Measurements from ENCODE around the gene STK35.

The STK35 gene

DNA sequence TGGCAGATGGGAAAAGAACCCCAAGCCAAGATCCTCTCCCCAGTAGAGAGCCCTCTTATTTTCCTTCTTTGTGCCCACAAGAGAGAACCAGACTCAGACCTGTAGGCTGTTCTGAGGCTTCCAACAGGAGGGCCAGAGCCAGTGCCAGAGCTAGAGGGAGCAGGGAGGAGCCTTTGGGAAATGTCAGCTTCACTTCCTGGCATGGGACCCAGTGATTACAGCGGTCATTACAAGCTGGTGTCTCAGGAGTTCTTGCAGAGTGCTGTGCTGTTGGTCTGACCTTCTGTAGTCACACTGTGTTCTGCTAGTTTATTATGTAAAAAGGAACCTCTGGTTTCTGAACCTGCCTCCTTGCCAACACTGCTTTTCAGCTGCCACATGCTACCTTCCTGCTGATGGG lies 38.9 kb downstream of the STK35 start:
- DNase-seq (ENCODE audit: low read depth in 1 of 2, low spot score in 1 of 2) = no peak
- H3K27me3 ChIP-seq (ENCODE audit: insufficient read depth, poor library complexity, severe bottlenecking) = no peaks in the 10 kb centered on the region

DNA sequence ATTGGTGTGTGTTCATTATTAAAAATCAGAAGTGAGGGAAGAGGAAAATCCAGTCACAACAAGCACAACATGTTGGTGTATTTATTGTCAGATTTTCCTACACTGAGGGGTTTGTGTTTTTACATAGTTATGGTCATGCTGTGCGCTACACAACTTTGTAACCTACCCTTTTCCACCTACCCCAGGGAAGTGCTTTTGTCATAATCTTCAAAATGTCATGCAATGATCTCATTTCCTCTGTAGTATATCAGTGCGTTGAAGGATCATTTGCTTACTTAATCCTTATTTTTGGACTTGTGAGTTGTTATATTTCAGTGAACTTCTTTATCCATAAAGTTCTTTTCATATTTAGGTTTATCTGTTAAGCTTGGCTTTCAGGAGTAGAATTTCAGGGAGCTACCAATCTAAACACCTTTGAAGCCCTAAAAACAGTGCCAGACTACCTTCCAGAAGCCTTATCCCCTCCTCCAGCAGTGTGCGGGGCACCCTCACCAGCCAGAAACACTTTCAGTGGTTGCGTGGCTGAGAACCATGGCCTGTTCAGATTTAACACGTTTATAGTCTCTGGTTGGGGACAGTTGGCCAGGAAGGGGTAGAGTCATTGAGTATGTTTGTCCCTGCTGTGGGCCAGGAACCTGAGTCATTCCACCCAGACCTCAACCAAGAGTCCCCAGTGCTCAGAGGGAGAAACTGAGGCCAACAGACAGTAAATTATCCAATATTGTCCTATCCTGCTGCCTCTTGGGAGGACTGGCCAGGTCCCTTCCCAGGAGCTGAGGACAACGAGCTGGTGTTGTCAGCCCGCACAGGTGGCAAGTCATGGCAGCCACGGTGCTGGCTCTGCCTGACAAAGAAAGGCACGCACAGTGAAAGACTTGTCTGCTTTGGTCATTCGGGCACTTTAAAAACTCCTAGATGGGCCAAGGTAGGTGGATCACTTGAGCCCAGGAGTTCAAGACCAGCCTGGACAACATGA lies 40.3 kb downstream of the STK35 start:
- H3K4me3 ChIP-seq (replicated peaks; ENCODE audit: insufficient read depth, low read length) = no peak overlapping the region
- no peak overlapping the region for H3K27ac ChIP-seq (replicated peaks)
- H3K27me3 ChIP-seq (ENCODE audit: insufficient read depth, poor library complexity, severe bottlenecking) = no peaks in the 10 kb centered on the region
- DNase-seq (ENCODE audit: low read depth in 1 of 2, low spot score in 1 of 2) = no peak
- no peak for TF ChIP-seq GABPA (IDR thresholded peaks at IDR 0.05; ENCODE audit: low read depth)
- TF ChIP-seq, protein P1, sequence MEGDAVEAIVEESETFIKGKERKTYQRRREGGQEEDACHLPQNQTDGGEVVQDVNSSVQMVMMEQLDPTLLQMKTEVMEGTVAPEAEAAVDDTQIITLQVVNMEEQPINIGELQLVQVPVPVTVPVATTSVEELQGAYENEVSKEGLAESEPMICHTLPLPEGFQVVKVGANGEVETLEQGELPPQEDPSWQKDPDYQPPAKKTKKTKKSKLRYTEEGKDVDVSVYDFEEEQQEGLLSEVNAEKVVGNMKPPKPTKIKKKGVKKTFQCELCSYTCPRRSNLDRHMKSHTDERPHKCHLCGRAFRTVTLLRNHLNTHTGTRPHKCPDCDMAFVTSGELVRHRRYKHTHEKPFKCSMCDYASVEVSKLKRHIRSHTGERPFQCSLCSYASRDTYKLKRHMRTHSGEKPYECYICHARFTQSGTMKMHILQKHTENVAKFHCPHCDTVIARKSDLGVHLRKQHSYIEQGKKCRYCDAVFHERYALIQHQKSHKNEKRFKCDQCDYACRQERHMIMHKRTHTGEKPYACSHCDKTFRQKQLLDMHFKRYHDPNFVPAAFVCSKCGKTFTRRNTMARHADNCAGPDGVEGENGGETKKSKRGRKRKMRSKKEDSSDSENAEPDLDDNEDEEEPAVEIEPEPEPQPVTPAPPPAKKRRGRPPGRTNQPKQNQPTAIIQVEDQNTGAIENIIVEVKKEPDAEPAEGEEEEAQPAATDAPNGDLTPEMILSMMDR (IDR thresholded peaks at IDR 0.05; ENCODE audit: insufficient read depth, low read length) = no peak
- no peak for TF ChIP-seq POLR2AphosphoS5 (IDR thresholded peaks at IDR 0.05; ENCODE audit: low read depth)
- no peak for TF ChIP-seq SPI1 (IDR thresholded peaks at IDR 0.05; ENCODE audit: borderline replicate concordance, low read depth)
- TF ChIP-seq, protein P2, sequence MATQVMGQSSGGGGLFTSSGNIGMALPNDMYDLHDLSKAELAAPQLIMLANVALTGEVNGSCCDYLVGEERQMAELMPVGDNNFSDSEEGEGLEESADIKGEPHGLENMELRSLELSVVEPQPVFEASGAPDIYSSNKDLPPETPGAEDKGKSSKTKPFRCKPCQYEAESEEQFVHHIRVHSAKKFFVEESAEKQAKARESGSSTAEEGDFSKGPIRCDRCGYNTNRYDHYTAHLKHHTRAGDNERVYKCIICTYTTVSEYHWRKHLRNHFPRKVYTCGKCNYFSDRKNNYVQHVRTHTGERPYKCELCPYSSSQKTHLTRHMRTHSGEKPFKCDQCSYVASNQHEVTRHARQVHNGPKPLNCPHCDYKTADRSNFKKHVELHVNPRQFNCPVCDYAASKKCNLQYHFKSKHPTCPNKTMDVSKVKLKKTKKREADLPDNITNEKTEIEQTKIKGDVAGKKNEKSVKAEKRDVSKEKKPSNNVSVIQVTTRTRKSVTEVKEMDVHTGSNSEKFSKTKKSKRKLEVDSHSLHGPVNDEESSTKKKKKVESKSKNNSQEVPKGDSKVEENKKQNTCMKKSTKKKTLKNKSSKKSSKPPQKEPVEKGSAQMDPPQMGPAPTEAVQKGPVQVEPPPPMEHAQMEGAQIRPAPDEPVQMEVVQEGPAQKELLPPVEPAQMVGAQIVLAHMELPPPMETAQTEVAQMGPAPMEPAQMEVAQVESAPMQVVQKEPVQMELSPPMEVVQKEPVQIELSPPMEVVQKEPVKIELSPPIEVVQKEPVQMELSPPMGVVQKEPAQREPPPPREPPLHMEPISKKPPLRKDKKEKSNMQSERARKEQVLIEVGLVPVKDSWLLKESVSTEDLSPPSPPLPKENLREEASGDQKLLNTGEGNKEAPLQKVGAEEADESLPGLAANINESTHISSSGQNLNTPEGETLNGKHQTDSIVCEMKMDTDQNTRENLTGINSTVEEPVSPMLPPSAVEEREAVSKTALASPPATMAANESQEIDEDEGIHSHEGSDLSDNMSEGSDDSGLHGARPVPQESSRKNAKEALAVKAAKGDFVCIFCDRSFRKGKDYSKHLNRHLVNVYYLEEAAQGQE (IDR thresholded peaks at IDR 0.05; ENCODE audit: insufficient replicate concordance, low read depth) = no peak

More for the DNA sequence above, 38.9 kb downstream of the STK35 start:
- TF ChIP-seq, protein P1 (IDR thresholded peaks at IDR 0.05; ENCODE audit: insufficient read depth, low read length) = no peak
- TF ChIP-seq, protein P2 (IDR thresholded peaks at IDR 0.05; ENCODE audit: insufficient replicate concordance, low read depth) = no peak
- TF ChIP-seq SPI1 (IDR thresholded peaks at IDR 0.05; ENCODE audit: borderline replicate concordance, low read depth) (no peak), GABPA (IDR thresholded peaks at IDR 0.05; ENCODE audit: low read depth) (no peak), POLR2AphosphoS5 (IDR thresholded peaks at IDR 0.05; ENCODE audit: low read depth) (no peak)
- H3K27ac ChIP-seq (replicated peaks) = no peak overlapping the region
- H3K4me3 ChIP-seq (replicated peaks; ENCODE audit: insufficient read depth, low read length) = no peak overlapping the region

DNA sequence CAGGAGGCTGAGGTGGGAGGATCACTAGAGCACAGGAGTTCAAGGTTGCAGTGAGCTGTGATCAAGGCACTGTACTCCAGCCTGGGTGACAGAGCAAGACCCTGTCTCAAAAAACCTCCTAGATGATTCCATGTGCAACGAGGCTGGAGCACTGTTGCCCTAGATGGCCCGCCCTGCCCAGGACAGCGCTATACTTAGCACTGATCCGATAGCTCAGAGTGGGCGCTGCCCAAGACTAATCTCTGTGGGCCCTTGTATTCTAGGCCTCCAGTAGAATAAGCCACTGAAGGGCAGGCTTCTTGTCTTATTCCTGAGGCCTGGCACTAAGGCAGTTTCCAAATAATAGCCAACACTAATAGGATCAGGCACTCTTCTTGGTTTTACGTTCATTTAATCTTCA lies 41.0 kb downstream of the STK35 start:
- TF ChIP-seq, protein P2 (IDR thresholded peaks at IDR 0.05; ENCODE audit: insufficient replicate concordance, low read depth) = no peak
- TF ChIP-seq, protein P1 (IDR thresholded peaks at IDR 0.05; ENCODE audit: insufficient read depth, low read length) = no peak
- TF ChIP-seq GABPA (IDR thresholded peaks at IDR 0.05; ENCODE audit: low read depth) = no peak
- TF ChIP-seq POLR2AphosphoS5 (IDR thresholded peaks at IDR 0.05; ENCODE audit: low read depth) = no peak
- TF ChIP-seq SPI1 (IDR thresholded peaks at IDR 0.05; ENCODE audit: borderline replicate concordance, low read depth) = no peak
- no peak for DNase-seq (ENCODE audit: low read depth in 1 of 2, low spot score in 1 of 2)
- H3K27me3 ChIP-seq (ENCODE audit: insufficient read depth, poor library complexity, severe bottlenecking) = no peaks in the 10 kb centered on the region
- H3K27ac ChIP-seq (replicated peaks) = no peak overlapping the region
- no peak overlapping the region for H3K4me3 ChIP-seq (replicated peaks; ENCODE audit: insufficient read depth, low read length)

Measured in HL-60 (cell line).